ENCODE results near the gene OSMR. TPM values are rescaled to one million over a fixed set of nuclear protein-coding genes. Genes with fewer than 3 reads are reported as not detected.

Gene OSMR
- polyA plus RNA-seq, 10 donors = 6.5 to 9.5 (median 8.6) TPM

DNA sequence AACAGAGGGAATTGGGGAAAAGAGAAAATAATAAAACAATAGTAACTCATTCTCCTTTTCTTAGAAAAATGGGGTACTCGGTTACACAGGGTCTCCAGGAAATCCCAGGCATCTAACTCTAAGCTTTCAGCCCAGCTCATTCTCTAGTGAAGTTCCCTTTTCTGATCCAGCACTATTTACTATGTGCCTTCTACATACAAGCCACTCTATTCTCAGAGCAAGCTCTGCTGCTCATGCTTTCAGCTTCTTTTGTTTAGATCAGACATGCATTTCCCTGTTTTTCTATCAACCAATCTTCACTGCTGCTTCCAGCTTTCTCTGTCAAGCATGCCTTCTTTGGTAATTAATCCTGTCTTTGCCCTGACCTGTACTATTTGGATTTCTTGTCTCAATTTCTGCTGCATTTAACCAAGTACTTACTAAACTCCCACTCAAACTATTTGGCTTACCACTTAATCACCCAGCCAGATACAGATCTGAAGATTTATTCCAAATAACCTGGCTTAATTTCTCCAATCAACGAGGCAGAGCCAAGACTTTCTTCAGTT lies 25.3 kb downstream of the OSMR start:
- no peak for DNase-seq

DNA sequence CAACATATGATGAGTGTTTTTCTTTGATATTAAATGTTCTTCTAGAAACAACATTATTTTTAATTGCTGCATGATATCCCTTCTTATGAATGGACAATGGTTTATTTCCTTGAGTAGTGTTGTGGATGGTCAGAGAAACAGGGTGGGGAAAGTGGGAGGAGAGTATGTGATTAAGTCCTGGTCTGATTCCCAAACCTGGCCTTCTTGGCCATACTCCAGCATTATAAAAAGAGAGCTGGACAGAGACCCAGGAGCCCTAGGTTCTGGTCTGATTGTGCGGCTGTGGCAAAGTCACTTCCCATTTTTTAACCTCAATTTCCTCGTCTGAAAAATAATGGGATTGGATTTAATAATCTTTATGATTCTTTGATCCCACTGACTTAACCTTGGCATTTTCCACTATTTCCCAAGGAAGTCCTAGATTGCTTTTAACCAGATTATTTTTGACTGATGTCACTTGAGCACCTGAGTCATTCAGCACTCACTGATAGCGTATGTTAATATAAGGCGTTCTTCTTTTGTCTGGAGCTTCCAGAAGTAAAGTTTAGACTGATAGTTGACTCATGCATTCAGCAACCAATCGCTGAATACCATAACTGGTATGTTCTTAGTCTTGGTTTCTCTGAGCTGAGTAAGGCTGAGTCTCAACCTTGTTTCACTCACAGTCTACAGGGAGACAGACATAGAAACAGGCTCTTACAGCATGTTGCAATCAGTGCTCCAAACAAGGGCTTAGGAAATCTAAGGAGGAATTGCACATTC lies 26.2 kb downstream of the OSMR start:
- peak in 1 of 3 donors; percentile 94 for DNase-seq

GRCh38 chr5:38872826-38873225 lies 27.0 kb downstream of the OSMR start:
- no peak for DNase-seq

DNA sequence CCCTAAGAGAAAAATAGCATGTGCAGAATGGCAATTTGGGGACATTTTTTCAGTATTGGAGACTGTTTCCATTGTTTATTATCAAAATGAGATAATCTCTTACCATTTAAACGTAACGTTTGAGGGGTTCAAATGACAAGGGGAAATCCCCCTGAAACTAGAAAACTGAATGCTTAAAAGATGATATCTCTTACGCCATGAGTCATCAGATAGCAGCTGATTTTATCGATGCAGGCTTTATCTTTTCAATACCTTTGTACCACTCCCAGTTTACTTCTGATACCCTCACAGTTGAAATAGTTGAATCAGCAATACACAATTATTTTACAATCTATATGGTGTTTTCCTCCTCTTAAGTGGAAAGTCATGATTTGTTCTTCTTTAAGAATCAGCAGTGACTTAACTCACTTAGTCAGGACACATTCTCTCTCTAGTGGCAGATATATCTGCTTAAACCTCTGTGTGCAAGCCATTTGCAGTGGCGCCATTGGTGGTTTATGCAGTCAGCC lies 29.2 kb downstream of the OSMR start:
- DNase-seq = no peak

GRCh38 chr5:38878391-38879077 lies 32.7 kb downstream of the OSMR start:
- DNase-seq = no peak

DNA sequence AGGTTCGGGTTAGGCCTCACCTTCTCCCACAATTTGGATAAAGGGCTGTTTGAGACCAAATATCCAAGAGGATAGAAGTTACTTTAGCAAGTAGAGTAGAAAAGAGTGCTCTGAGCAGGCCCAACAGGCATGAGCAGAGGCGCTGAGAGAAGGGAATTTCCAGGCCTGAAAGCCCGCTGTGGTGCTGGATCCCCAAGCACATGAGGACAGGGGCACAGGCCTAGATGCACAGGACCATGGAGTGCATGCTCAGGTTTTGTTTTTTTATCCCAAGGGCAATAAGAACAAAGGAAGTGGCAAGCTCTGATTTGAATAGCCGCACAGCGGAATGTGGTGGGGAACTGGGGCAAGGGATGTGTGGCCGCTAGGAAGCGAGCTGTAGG lies 33.3 kb downstream of the OSMR start:
- DNase-seq = no peak

- DNase-seq = no peak
These were observed 38.0 kb downstream of the OSMR start for GRCh38 chr5:38883842-38884241.

- DNase-seq = no peak
These were observed 39.4 kb downstream of the OSMR start for GRCh38 chr5:38885208-38885607.

- no peak for DNase-seq
These were observed 42.2 kb downstream of the OSMR start for GRCh38 chr5:38888041-38888440.

GRCh38 chr5:38889424-38889823 lies 43.6 kb downstream of the OSMR start:
- DNase-seq = no peak

GRCh38 chr5:38891563-38891962 lies 45.8 kb downstream of the OSMR start:
- DNase-seq = no peak

DNA sequence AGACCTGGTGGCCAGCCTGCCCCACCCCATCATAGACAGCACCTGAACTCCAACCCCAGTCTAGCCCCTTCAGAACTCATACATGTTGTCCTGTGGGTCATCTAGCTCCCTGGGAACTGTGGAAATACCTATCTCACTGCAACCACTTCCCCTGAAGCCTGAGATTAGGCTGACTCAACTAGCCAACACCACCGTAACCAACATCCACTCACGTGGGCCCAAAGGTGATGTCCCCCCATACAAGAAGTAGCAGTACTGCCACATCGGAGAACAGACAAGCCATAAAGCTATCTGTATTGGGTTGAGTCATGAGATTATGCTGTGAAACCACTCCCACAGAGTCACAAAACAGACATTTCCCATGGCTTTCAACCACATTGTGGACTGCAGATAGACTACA lies 46.6 kb downstream of the OSMR start:
- DNase-seq = no peak

GRCh38 chr5:38896760-38897159 lies 50.9 kb downstream of the OSMR start:
- no peak for DNase-seq

- no peak for DNase-seq
These were observed 54.1 kb downstream of the OSMR start for GRCh38 chr5:38899936-38900335.

GRCh38 chr5:38905516-38905915 lies 59.7 kb downstream of the OSMR start:
- no peak for DNase-seq

- DNase-seq = no peak
These were observed 60.7 kb downstream of the OSMR start for GRCh38 chr5:38906503-38906902.

- no peak for DNase-seq
These were observed 66.1 kb downstream of the OSMR start for GRCh38 chr5:38911933-38912332.

DNA sequence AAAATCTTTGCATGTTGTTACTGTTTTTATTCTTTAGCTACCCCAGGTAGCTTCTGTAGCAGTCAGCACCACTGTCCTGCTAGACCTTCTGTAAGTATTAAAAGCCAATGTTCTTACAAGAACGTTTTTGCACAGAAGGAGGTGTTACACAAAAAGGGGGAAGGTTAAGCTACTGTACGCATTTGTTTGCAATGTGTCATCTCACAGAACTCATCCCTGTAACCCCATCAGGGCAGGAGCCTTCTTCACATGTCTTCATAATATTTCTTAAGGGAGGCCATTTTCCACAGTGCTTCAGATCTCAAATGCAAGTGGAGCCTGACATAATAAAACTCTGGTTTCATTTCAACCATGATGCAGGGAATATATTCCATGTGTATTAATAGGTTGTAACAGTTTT lies 67.9 kb downstream of the OSMR start:
- no peak for DNase-seq

DNA sequence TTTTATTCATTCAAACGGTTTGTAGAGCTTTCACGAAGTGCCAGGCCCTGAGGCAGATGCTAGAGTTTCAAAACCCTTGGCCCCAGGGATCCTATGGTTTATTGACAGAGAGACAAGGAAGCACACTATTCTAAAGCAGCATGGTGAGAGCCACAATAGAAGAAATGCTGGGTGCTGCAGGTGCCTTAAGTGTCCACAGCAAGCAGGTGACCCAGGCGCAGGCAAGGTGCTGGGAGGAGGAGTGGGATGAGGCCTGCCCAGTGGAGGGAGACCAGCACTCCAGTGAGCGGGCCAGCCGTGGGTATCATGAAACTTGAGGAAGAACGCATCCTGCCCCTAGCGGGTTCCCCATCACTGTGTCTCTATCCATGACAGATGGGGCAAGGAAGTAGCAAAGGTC lies 71.0 kb downstream of the OSMR start:
- no peak for DNase-seq

DNA sequence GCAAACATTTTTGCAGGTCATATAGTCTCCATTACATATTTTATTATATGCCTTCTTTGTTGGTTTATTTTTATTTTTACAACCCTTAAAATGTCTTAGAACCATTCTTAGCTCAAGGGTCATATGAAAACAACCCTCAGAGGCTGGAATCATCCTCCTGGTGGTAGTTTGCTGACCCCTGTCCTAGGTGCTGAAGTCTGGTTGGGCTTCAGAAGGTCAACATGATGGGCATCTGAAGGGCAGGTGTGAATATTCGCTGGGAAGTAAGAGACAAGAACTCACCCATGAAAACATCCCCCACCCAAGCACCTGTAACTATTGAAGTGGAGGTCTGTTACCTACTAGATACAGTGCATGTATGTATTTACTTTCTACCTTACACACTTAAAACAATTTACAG lies 75.4 kb downstream of the OSMR start:
- no peak for DNase-seq

DNA sequence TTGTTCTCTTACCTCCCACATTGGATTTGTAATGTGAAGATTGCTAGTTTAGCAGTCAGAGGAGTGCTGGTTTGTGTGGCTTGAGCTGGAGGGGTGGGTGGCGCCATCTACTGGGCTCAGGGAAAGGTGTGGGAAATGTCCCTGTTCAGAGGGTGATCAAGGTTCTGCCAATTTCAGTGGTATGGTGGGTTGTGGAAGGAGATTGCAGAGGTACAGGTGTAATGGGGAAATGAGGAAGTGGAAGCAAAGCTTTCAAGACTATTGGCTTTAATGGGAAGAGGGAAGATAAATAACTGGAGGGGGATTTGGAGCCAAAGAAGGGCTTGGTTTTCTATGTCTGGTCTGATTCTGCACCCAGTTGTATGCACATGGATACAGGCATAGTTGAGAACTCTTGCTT lies 76.4 kb downstream of the OSMR start:
- DNase-seq = peak in 2 of 3 donors; percentile 29 to 45

DNA sequence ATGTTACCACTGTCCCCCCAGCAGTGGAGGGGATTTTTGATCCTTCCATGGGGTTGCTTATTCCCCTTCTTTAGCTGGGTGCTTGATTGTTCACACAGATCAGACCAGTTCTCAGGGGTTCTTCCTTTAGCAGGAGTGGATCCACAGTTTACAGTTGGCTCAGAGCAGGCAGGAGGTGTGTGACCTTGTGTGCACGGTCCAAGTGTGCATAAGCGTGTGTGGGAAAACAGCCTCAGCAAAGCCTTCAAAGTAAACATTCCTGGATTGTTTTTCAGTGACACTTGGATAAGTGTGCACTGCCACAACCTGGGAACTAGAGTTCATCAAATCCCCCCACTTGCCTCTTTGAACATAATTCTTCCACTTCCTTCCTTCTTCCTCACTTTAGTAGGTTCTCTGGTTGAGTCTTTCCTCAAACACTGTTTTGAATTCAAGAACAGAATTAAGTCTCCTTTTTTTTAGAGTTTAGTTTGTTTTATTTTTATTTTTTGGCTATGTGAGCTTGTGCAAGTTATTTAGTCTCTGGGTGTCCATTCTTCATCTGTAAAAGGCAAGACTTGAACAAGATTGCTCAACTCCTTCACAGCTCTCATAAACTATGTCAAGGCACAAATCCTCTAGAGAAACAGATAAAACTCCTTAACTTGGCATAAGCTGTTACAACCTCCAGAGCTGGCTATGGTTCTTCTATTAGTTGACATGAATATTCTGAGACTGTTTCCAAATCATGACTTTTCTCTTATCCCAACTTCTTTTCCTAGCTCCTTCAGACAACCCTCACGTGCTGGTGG lies 78.0 kb downstream of the OSMR start:
- DNase-seq = peak in 2 of 3 donors; percentile 10 to 32

Measured in muscle of back (tissue), 11 donors.